ENCODE results near the gene DNAAF1.
"Not testable (repeated sequence)": the region's sequence is repeated elsewhere in the genome, so short reads cannot be mapped to it uniquely, and the experiment has no call there.

The DNAAF1 gene

DNA sequence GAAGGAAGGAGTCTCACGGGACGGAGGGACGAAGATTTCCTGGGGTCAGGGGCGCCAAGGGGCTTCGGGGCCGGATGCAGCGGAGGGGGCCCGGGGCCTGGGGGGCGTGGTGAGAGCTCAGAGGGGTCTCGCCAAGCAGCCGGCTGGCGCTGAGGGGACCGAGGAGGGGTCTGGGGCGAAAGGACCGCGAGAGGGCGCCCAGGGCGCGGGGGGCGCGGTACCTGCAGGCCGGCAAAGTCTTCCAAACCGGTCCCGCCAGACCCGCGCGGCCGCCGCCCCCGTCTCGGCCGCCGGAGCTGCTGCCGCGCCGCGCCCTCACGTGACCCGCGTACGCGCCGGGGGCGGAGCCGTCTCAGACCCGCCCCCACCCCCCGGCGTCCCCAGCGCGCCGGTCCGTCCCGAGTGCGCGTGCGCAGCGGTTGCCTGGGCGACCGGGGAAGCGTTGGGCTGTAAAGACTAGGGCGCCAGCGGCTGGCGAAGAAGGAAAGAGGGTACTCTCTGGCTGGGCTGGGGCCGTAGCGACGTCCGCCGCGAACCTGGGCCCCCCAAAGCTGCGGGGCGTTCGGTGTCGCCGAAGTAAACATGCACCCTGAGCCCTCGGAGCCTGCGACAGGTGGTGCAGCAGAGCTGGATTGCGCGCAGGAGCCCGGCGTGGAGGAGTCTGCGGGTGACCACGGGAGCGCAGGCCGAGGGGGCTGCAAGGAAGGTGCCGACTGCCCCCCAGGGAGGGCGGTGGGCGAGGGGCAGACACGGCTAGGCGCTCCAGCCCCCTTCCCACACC, at the start of gene DNAAF1, which contains the start of gene HSDL1:
Gene DNAAF1, plus strand, starts transcription at position 450 of the 781 bp plus-strand sequence. Its CDS starts 133 bp downstream, at position 583.
Gene HSDL1, minus strand, starts transcription at position 319 of the 781 bp plus-strand sequence. CDS start 13,856 bp downstream, outside the sequence.
- peak; percentile 92 for DNase-seq (ENCODE audit: low read depth, low spot score)

DNA sequence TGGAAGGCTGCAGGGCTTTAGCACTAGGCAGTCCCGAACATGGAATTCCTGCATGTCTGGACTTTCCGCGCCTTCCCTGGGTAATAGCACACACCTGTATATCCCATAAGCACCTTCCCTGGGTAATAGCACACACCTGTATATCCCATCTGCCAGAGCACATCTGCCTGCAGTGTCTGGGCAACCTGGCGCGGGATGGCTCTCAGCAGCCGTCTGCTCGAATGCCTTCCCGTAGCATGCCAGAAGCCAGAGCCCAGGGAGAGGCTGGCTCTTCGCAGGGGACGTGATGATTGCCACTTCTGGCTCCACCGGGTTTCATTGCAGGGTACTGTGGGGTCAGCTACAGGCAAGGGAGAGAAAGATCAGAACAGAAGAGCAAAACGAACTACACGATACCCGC, 49.6 kb upstream of the DNAAF1 start:
- DNase-seq (ENCODE audit: low read depth, low spot score): no peak

DNA sequence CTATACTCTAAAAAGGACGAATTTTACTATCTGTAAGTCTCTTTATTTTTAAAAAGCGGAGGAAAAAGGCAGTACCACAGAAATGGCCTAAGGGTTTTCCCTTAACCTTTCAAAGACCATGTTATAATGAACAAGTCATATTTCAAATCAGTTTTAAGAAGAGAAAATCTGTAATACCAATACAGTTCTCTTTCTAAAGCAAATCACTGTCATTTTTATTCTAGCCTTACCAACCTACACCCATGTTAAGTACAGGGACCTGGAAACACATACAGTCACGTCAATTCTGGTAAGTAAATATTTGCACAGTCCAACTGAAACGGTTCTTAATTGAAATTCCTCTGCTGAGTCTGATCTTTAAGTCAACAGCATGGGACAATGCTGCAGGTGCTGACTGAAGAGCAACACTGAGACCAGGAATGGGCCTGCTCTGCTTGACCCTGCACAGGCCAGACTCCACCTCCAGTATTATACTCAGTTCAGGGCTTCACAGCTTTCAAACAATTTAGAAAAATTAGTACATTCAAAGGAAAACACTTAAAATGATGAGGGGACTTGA, 48.6 kb upstream of the DNAAF1 start:
- DNase-seq (ENCODE audit: low read depth, low spot score): no peak

DNA sequence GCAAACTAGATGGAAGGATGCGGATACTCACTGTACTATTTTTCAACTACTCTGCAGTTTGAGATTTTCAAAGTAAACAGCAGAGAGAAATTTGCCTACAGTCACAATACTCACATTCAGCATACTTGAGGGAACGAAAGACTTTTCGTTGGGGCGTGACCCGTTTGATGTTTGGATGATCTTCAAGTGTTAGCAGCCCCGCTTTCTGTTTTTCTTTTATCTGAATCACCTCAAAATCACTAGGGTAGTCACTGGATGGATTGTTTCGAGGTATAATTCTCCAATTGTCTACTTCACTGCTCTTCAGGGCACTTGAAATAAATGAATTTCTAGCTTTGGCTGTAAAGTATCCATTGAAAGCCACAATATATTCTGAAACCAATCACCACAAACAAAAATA, 46.2 kb upstream of the DNAAF1 start:
- DNase-seq (ENCODE audit: low read depth, low spot score): no peak

DNA sequence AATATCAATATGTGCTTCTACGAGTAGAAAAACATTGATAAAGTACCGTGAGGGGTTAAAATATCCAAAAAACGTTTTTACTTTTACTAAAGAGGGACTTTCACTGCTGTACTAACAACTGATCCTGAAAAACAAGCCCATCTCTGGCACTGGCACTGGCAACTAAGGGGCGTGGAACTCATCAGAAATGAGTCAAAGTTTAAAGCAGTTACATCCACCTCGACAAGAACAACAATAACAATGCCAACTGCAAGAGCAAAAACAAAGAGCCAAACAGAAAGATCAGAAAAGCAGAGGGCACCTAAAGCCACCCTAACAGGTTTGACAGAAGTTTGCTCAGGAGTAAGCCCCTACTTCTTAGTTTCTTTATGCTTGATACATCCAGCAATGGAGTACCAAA, 41.4 kb upstream of the DNAAF1 start:
- no peak for DNase-seq (ENCODE audit: low read depth, low spot score)

DNA sequence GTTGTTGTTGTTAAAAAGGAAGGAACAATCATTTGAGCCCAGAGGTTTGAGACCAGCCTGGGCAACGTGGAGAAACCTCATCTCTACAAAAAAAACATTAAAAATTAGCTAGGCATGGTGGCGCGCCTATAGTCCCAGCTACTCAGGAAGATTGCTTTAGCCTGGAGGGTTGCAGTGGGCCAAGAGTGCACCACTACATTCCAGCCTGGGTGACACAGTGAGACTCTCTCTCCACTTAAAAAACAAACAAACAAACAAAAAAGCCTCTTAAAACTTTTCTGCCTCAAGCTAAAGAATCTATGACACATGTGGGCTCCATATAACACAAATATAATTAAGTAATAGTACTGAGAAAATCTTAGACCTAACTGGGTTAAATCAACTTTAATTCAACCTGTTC, 40.9 kb upstream of the DNAAF1 start:
- no peak for DNase-seq (ENCODE audit: low read depth, low spot score)

DNA sequence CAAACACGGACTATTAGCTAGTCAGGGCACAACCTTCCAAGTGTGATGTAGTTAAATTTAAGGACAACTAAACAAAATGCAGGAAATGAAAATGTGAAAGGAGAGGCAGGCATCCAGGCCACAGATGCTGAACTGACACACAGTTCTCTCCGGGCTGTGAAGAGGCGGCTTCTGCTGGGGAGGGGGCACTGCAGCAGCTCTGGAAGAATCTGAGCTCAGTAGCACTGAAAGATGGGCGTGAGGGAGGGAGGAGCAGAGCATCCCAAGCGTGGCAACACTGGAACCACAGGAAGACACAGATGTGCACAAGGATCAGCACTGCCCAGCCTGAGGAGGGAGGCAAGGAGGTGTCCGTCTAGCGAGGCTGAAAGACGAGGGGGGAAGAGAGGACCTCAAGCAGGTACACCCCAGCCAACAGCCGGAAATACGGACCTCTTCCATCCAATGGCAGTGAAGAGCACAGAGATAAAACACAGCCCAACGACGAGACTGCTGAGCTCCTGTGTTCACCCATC, 39.8 kb upstream of the DNAAF1 start:
- DNase-seq (ENCODE audit: low read depth, low spot score): no peak

DNA sequence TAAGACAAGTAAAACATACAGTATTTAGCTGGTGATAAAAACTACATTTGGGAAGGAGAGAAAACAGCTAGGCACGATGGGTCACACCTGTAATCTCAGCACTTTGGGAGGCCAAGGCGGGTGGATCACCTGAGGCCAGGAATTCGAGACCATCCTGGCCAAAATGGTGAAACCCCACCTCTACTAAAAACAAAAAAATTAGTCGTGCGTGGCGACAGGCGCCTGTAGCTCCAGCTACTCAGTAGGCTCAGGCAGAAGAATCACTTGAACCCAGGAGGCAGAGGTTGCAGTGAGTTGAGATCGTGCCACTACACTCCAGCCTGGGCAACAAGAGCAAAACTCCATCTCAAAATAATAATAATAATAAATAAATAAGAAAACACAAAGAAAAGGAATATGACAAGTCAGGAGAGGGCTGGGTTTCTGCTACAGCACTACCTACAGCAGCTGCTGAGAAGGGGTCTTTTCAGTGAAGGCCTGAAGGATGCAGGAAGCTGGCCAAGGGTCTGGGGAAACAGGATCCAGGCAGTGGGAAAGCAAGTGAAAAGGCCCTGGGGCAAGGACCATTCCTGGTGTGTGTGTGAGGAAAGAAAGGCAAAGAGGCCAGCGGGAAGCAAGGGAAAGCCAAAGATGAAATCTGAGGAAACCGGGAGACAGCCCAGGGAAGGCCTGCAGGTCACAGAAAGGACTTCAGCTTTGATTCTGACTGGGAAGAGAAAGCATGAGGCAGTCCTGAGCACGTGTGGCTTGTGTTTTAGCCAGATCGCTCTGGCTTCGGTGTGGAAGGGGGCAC, 39.0 kb upstream of the DNAAF1 start:
- DNase-seq (ENCODE audit: low read depth, low spot score): peak; percentile 76

DNA sequence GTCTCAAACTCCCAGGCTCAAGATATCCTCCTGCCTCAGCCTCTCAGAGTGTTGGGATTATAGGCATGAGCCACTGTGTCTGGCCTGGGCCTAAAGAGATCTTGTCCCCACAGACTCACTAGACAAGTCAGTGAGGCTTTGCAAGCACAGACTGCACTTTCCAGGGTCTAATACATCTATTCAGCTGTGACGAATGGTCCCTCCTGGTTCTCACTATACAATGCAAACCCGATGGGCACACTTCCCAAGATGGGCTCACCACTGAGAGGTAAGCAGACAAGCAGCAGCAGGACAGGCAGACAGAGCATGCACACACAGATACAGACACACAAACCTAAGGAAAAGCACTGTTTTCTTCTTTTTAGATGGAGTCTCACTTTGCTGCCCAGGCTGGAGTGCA, 37.2 kb upstream of the DNAAF1 start:
- no peak for DNase-seq (ENCODE audit: low read depth, low spot score)

DNA sequence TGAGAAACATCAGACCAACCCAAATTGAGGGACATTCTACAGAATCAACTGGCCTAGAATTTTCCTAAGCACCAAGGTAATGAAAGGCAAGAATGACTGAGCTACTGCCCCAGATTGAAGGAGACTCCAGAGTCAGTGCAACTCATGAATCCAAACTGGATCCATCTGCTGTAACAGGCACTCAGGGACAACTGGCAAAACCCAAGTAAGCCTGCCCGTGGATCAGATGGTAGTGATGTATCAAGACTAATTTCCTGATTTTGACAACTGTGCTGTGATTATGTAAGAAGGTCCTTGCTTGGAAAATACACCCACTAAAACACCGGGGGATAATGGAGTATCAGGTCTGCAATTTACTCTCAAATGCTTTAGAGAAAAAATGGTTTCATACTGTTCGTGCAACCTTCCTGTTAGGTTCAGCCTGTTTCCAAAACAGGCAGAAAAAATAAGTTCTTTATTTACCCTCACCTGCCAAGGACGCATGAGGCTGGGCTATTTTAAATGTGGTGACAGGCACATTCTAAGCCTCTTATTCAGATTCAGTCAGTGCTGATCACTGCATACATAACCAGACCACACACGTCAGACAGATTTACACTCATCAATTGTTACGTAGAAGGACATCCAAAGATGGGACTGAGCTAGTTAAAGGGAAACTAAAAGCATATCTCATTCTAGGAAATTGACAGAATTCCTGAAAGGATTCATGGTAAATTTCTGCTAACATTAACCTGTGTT, 35.3 kb upstream of the DNAAF1 start:
- no peak for DNase-seq (ENCODE audit: low read depth, low spot score)

DNA sequence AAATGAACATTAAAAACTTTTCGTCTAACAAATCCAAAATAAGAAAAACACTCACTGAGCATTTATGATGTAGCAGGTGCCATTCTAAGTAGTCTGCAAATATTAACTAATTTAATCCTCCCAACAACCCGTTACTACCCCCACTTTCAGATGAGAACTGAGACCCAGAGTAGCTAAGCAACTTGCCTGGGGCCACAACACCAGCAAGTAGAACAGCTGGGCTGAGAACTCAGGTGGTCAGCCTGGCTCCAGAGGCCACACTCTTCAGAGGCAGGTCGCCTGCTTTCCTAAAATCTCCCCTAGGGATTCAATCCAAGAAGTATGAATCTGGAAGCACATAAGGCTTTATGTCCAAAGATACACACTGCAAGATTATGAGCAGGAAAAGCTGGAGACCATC, 34.6 kb upstream of the DNAAF1 start:
- no peak for DNase-seq (ENCODE audit: low read depth, low spot score)

DNA sequence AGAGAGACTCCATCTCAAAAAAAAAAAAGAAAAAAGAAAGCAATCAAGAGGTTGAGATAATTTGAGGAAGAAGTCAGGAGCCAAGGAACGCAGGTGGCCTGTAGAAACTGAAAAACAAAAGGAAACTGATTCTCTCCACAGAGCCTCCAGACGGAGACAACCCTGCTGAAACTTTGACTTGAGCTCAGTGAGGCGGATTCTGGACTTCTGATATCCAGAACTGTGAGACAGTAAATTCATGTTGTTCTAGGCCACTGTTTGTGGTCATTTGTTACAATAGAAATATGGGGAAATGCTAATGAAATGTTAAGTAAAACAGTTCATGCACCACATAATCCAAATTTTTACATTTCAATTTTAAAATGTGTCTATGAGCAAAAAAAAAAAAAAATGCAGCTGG, 33.6 kb upstream of the DNAAF1 start:
- no peak for DNase-seq (ENCODE audit: low read depth, low spot score)

DNA sequence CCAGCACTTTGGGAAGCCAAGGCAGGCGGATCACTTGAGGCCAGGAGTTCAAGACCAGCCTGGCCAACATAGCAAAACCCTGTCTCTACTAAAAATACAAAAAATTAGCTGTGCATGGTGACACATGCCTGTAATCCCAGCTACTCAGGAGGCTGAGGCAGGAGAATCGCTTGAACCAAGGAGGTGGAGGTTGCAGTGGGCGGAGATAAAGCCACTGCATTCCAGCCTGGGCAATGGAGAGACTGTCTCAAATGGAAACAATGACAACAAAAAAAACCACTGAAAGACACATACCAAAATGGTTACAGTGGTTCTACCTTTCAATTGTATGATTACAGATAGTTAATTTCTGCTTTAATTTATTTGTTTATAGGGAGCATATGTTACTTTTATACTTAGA, 33.2 kb upstream of the DNAAF1 start:
- DNase-seq (ENCODE audit: low read depth, low spot score): peak; percentile 35

DNA sequence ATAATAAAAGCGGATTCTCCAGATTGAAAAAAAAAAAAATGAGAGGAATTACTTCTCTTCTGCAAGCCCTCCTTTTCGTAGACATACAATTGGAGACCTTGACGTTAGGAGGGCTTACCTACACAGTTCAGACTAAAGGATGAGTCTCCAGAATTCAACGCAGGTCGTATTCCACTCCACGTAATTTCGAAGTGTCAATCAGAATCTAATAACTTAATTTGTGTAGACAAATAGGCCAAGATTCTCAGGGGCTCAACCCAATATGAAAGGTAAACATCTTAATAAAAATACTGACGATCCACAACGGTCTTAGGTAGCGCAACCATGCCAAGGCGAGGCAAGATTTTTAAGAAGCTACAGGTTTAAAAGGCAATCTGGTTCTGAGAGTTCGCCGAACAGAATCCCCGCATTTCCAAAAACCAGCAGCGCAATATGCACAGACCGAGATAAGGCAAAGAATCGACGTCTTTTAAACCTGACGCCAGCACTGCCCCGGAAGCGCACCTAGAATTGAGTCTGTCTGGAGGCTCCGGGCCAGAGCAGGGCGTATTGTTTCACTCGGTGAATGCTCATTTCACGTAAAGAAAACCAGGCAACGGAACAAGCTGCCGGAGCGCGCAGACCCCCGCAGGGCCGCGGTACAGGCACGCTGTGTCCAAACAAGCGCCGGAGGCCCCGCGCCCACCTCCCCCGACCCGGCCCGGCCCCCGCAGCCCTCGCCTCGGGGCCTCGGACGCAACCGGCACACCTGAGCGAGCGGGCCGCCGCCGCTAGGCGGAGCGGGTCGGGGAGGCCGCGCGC, 29.0 kb upstream of the DNAAF1 start:
- no peak for DNase-seq (ENCODE audit: low read depth, low spot score)

DNA sequence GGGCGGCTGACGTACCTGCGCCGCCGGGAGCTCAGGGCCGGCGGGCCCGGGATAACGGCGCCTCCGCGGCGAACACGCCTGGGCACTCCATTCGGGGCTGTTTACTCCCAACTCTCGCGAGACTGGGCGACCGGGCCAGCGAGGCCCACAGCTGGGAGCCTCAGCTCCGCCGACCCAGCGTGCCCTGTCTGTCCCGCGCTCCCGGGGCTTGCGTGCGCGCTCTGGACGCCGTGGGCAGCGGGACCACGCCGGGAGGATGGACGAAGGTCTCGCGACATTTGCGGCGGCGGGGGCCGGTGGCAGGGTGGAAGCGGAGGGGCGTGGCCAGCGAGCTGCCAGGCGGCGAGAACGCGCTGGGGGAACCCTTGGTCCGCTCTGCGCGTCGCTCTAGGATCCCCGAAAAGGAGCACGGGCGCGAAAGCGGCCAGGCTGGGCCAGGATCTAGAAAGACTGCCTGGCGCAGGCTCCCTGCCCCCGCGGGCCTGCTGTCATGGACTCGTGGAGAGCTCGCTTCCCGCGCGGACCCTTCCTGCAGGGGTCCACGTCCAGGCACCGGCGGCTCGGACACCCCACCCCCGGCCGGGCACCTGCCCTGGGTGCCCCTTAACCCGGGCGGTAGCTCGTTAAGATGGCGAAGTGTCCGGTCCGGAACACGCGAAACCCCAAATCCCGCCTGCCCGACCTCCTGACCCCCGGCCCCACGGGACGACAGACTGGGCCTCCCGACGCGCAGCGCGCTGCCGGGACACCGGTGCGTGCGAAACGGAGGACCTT, 28.2 kb upstream of the DNAAF1 start, which contains the start of gene MBTPS1:
Gene MBTPS1, minus strand, starts transcription at position 223 of the 774 bp plus-strand sequence. CDS start 15,159 bp downstream, outside the sequence.
- DNase-seq (ENCODE audit: low read depth, low spot score): peak; percentile 98

DNA sequence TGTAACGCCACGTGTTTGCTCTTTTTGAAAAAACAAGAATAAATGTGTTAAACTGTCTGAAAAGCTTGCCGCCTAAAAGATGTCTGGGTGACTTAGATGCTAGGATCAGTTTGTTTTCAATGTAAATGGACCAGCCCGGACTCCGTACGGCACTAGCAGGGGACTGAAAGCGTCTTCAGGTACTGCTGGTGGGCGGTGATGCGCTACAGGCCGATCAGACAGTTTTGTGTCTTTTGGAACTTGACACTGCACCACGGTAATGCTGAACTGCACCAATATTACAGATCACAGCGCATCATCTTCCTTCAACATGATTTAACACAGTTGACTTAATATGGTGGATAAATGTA, 27.6 kb upstream of the DNAAF1 start:
- DNase-seq (ENCODE audit: low read depth, low spot score): peak; percentile 60

DNA sequence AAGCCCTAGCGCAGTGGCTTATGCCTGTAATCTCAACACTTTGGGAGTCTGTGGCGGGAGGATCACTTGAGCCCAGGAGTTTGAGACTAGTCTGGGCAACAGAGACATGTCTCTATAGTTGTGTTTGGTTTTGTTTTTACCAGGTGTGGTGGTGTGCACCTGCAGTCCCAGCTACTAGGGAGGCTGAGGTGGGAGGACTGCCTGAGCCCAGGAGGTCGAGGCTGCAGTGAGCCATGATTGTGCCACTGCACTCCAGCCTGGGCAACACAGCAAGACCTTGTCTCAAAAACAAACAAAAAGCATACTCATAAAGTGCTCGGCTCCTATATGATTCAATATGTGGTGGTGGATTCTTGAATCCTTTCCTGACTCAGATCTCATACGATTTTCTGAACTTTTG, 26.8 kb upstream of the DNAAF1 start:
- not testable (repeated sequence) for DNase-seq (ENCODE audit: low read depth, low spot score)

DNA sequence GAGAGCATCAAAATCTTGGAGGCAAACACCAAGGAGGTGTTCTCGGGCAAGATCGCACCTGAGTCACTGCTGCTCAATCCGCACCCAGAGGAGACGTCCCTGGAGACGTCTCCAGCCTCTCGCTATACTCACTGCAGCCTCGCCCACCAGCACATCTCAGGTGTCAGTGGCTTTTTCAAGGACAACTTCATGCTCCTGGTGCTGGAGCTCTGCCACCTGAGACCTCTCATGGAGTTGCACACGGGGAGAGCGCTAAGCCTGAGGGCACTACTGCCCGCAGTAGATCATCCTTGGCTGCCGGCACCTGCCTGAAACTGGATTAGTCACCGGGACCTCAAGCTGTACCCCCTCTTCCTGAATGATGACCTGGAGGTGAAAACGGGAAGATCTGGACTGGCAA, 25.7 kb upstream of the DNAAF1 start:
- no peak for DNase-seq (ENCODE audit: low read depth, low spot score)

DNA sequence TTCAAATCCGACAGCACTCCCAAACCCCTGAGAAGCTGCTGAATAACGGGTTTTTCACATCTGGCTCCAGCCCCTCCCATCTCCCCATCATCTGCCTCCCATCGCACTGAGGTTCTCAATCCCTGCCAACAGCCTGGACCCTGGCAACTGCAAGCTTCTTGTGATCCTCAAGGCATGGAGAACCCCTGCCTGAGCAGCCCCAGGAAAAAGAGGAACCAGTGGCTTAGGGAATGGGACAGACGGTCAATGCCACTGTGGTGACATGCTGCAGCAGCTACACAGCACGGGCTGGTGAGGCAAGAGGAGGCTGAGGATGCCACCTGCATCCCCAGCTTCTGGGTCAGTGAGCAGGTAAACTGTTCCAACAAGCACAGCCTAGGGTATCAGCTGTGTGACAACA, 25.1 kb upstream of the DNAAF1 start:
- no peak for DNase-seq (ENCODE audit: low read depth, low spot score)

DNA sequence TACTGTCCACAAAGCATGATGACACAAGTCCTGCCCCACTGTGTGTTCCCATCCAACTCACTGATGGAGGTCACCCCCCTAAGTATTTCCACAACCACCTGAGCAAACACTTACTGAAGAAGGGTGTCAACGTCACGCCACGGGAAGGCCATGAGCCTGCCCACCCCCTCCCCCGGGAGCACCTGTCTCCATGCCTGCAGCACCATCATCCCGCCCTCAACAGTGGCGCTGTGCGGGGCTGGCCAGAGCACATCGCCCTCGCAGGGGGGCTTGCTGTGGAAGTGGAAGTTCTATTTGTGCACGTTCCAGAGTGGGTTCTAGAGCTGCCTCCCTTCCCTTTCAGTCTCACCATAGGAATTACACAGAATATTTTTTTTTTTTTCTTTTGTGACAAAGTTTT, 24.1 kb upstream of the DNAAF1 start:
- DNase-seq (ENCODE audit: low read depth, low spot score): no peak
